K562 (cell line): ENCODE results near the gene POC1B. TPM values are rescaled to one million over a fixed set of nuclear protein-coding genes. Genes with fewer than 3 reads are reported as not detected.

Experiments used
- ATAC-seq: fragments of 200-7000 bp; cut with Tn5 transposase; 3 replicates; pipeline ENCODE4 v1.9.1; 2020; ENCODE audit warnings: moderate library complexity
- BruUV-seq: library from RNA; stranded (reverse); fragments of 400-500 nt; replicated peaks from 2 replicates; lab custom pipeline; 2021; lab: Mats Ljungman, UMichigan
- CTCF ChIA-PET: fragments of 300-600 bp; formaldehyde crosslinking; extraction: SDS; loops from one replicate; lab custom pipeline; 2021; ENCODE audit warnings: low intra/inter-chr PET ratio; lab: Yijun Ruan, JAX
- POLR2A ChIA-PET: fragments of 300-600, 350-650 bp; sonication (Branson Sonifier 250); formaldehyde crosslinking; extraction: SDS; loops from one replicate; lab custom pipeline; 2021; ENCODE audit warnings: antibody characterized with exemption, inconsistent platforms; lab: Yijun Ruan, JAX
- DNase-seq, 4 experiments: peaks; one replicate each; pipeline versions ENCODE4 v3.0.0 to v3.0.0-alpha.2; 2011 to 2018; ENCODE audit warnings: low spot score in 3 of 4, mixed read lengths in 3 of 4; ENCODE audit errors: extremely low read depth in 1 of 4
- FAIRE-seq: peaks from 2 replicates; lab custom pipeline; 2011; peaks lifted over from hg19 to GRCh38; lab: Jason Lieb, UNC
- H2AFZ ChIP-seq: 2 replicates; pipeline ENCODE4 v1.6.0; 2011; ENCODE audit warnings: low read depth, low read length, control low read depth, inconsistent platforms
- H3K27ac ChIP-seq: fragments of 200-600 bp; 3 replicates; pipeline ENCODE4 v1.8.0; 2011; ENCODE audit warnings: low read depth, mild to moderate bottlenecking, control low read depth, inconsistent platforms, low read length, moderate library complexity, mixed read lengths; ENCODE audit errors: extremely low read depth
- H3K27me3 ChIP-seq, 2 experiments: fragments of 300-600 bp in 1 of 2; 2 replicates in 1 of 2; 3 replicates in 1 of 2; pipeline versions ENCODE4 v1.6.0 to v1.8.0; 2011; ENCODE audit warnings: inconsistent platforms in 2 of 2, low read length in 2 of 2, mild to moderate bottlenecking in 1 of 2, mixed read lengths in 1 of 2, moderate library complexity in 1 of 2; ENCODE audit not compliant: control insufficient read depth in 2 of 2, insufficient read depth in 2 of 2
- H3K36me3 ChIP-seq: fragments of 300-600 bp; 3 replicates; pipeline ENCODE4 v1.8.0; 2011; ENCODE audit warnings: mild to moderate bottlenecking, low read length, inconsistent platforms; ENCODE audit not compliant: control insufficient read depth, insufficient read depth
- H3K4me1 ChIP-seq, 2 experiments: fragments of 200-600 bp in 1 of 2; replicated peaks in 1 of 2; 2 replicates in 1 of 2; 3 replicates in 1 of 2; pipeline versions ENCODE4 v1.5.1 to v1.8.0; 2011; ENCODE audit warnings: inconsistent platforms in 2 of 2, low read length in 2 of 2, mild to moderate bottlenecking in 1 of 2, mixed read lengths in 1 of 2, moderate library complexity in 1 of 2; ENCODE audit not compliant: control insufficient read depth in 2 of 2, insufficient read depth in 2 of 2
- H3K4me2 ChIP-seq: 2 replicates; pipeline ENCODE4 v1.6.1; 2011; ENCODE audit warnings: low read length, control low read depth, inconsistent platforms, mixed read lengths; ENCODE audit not compliant: insufficient read depth
- H3K4me3 ChIP-seq: fragments of 200-600 bp; sonication (generic), shearing (Covaris generic); 2 replicates; pipeline ENCODE4 v1.5.1; 2016; ENCODE audit warnings: control low read depth, inconsistent platforms
- H3K79me2 ChIP-seq: fragments of 200-600 bp; 3 replicates; pipeline ENCODE4 v1.8.0; 2011; ENCODE audit warnings: low read length, inconsistent platforms; ENCODE audit not compliant: control insufficient read depth, insufficient read depth
- H3K9ac ChIP-seq, 2 experiments: 2 replicates each; pipeline versions ENCODE4 v1.6.0 to v1.6.1; 2011; ENCODE audit warnings: low read depth in 2 of 2, low read length in 2 of 2, control low read depth in 1 of 2, inconsistent platforms in 1 of 2, mild to moderate bottlenecking in 1 of 2, mixed read lengths in 1 of 2; ENCODE audit not compliant: insufficient read depth in 1 of 2
- H3K9me1 ChIP-seq: one replicate; pipeline ENCODE4 v1.6.0; 2011; ENCODE audit warnings: inconsistent platforms, mild to moderate bottlenecking, low read length, moderate library complexity; ENCODE audit not compliant: control insufficient read depth, insufficient read depth
- H3K9me3 ChIP-seq: replicated peaks from 2 replicates; pipeline ENCODE4 v1.5.1; 2011; ENCODE audit warnings: low read depth, low read length, inconsistent platforms; ENCODE audit not compliant: control insufficient read depth, insufficient read depth
- H4K20me1 ChIP-seq: replicated peaks from 2 replicates; pipeline ENCODE4 v1.6.1; 2011; ENCODE audit warnings: low read length, inconsistent platforms, mixed read lengths; ENCODE audit not compliant: control insufficient read depth, insufficient read depth
- BRF1 ChIP-seq: IDR thresholded peaks from 3 replicates; pipeline ENCODE4 v1.6.1; 2011; ENCODE audit warnings: borderline replicate concordance, mild to moderate bottlenecking; ENCODE audit not compliant: insufficient read length; ENCODE audit errors: extremely low read depth
- C11orf30 ChIP-seq: fragments of 450-650 bp; IDR thresholded peaks from 2 replicates; pipeline ENCODE4 v1.6.1; 2016; ENCODE audit warnings: low read depth, mild to moderate bottlenecking
- CBFA2T3 ChIP-seq: fragments of 450-650 bp; IDR thresholded peaks from 2 replicates; pipeline ENCODE4 v1.6.1; 2017
- E4F1 ChIP-seq: fragments of 250-450 bp; sonication (Bioruptor Pico); IDR thresholded peaks from 2 replicates; pipeline ENCODE4 v1.5.0; 2021; ENCODE audit warnings: mild to moderate bottlenecking, borderline replicate concordance
- ETV5 ChIP-seq: sonication (generic); formaldehyde crosslinking; IDR thresholded peaks from 2 replicates; pipeline ENCODE4 v1.4.0; 2020; ENCODE audit warnings: low read depth, mild to moderate bottlenecking, missing genetic modification reagents
- HNRNPL ChIP-seq: fragments of 200-400 bp; formaldehyde crosslinking; IDR thresholded peaks from 2 replicates; pipeline ENCODE4 v1.6.1; 2017; ENCODE audit warnings: low read depth, mild to moderate bottlenecking, low read length
- SMARCB1 ChIP-seq: IDR thresholded peaks from 2 replicates; pipeline ENCODE4 v1.6.1; 2011; ENCODE audit warnings: improper control_type of control experiment, low read depth; ENCODE audit not compliant: insufficient read length
- WGBS: fragments of 100-300 bp; shearing (Covaris generic); methylation state at CpG from one replicate; pipeline ENCODE4 v1.1.6; 2016; ENCODE audit warnings: low coverage, mixed read lengths; ENCODE audit not compliant: insufficient coverage; ENCODE audit errors: missing lambda C conversion rate; 5-methylcytosine and 5-hydroxymethylcytosine counted together
- in situ Hi-C: fragments of 300-500 bp; cut with MboI; formaldehyde crosslinking; loops from 4 replicates; pipeline ENCODE4 v1.15.0; 2018; ENCODE audit warnings: inconsistent platforms, mixed read lengths
- intact Hi-C: fragments of 100-400 bp; cut with micrococcal nuclease; formaldehyde crosslinking; loops from 2 replicates; pipeline ENCODE4 v1.14.2; 2022
- polyA plus RNA-seq, 8 experiments: library from polyadenylated mRNA; depleted of rRNA in 4 of 8; stranded (reverse) in 5 of 8; unstranded in 3 of 8; fragments of >200 nt; fragmentation: Nextera tagmentation in 2 of 8; fragmentation: Illumina TruSeq in 1 of 8; extraction: Ambion mirVana in 2 of 8; extraction: Trizol in 1 of 8; gene quantifications; 2 replicates each; pipeline versions ENCODE4 v1.2.1 to v1.2.3, GENCODE V29; 2011 to 2014; ENCODE audit warnings: inconsistent platforms in 1 of 8, missing spikeins in 1 of 8
- total RNA-seq, 7 experiments: library from RNA; depleted of rRNA in 6 of 7; stranded (reverse); fragments of >200 nt in 6 of 7; fragmentation: Illumina TruSeq in 2 of 7; extraction: Trizol in 2 of 7; gene quantifications; 2 replicates each; pipeline versions ENCODE4 v1.2.1 to v1.2.3, GENCODE V29; 2011 to 2021; ENCODE audit warnings: low replicate concordance in 1 of 7
- TF ChIP-seq, protein P1 (sequence below): sonication (generic); formaldehyde crosslinking; IDR thresholded peaks from 2 replicates; pipeline ENCODE4 v1.9.0; 2022; ENCODE audit warnings: mild to moderate bottlenecking, missing genetic modification reagents
- TF ChIP-seq, protein P2 (sequence below), 3 experiments: IDR thresholded peaks in 2 of 3; conservative IDR thresholded peaks in 1 of 3; 2 replicates each; pipeline ENCODE4 v1.5.1; 2011 to 2012; ENCODE audit warnings: low read length in 3 of 3, mild to moderate bottlenecking in 3 of 3, control low read depth in 2 of 3, improper control_type of control experiment in 1 of 3, inconsistent platforms in 1 of 3, low read depth in 1 of 3, mixed read lengths in 1 of 3, moderate library complexity in 1 of 3; ENCODE audit not compliant: insufficient read depth in 2 of 3
- TF ChIP-seq, protein P3 (sequence below): IDR thresholded peaks from 2 replicates; pipeline ENCODE4 v1.6.1; 2012; ENCODE audit warnings: low read depth, low read length, improper control_type of control experiment, borderline replicate concordance

Gene POC1B
- total and polyA plus RNA-seq, 9 of the 15 experiments (the other 6 are each of a cell fraction or from before 2014, with no cell fraction given), result 4.5 to 16.1 (median 10.4) TPM

DNA sequence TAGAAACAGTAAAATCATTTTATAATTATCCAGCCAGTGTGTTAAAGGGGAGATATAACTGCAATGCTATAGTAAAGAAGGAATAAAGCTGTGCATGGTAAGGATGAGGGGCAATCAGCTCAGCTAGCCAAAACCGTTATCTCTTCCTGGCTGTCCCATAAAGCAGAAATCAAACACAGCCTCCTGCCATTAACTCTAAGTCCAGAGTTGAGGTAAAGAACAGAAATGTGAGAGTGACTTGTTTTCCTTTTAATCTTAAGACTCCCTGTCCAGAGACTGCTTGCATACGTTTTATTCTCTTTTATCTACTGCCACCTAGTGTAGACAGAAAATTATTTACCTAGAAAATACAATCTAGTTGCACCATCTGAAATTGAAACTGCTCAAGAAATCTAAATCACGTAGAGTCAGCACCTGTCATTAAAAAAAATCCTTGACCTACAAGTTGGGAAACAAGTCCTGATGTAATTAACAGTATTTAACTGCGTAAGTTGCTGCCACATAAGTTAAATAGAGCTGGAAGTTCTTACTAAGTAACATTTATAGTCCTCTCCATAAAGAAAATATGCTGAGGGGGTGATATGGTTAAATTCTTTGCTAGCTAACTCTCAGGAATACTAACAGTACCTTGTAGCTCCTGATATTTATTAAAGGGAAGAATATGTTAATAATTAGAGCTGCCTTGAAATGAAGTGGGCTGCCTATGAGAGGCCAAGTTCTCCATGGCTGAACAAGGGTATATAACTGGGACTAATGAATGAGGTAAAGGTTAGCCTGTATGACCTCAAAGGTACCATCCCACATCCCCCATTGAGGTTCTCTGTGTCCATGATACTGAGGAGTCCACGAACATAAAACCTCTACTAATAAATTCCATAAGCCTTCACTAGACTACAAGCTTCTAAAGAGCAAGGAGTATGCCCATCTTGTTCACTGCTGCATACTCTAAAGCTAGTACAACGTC lies 63.9 kb downstream of the POC1B start:
- Histone ChIP-seq H3K79me2 (no peaks in the 10 kb centered on the region), H3K36me3 (no peaks in the 10 kb centered on the region), H3K27ac (no peak overlapping the region), H3K4me3 (no peak overlapping the region), H3K4me1 (no peaks in the 10 kb centered on the region), H3K4me2 (no peak overlapping the region), H2AFZ (no peak overlapping the region), H3K9me1 (no peaks in the 10 kb centered on the region), H3K27me3 (no peaks in the 10 kb centered on the region), H3K9ac (no peak overlapping the region), H3K9me3 (no peaks in the 10 kb centered on the region), H4K20me1 (no peaks in the 10 kb centered on the region)
- 3% methylated on average over 6 of the region's 6 CpGs for WGBS
- FAIRE-seq (peak; percentile 68), DNase-seq (peak; percentile 14 to 47 (median 27)), ATAC-seq (peak; percentile 94)
- no TSS peak for BruUV-seq
- intact Hi-C loops (loop anchor here (1.0 to 5.0 kb wide), 3 partner anchors 70 to 443 kb away; no protein-coding TSS in a partner anchor), in situ Hi-C loops (loop anchor here (25.0 kb wide), 1 partner anchor 1475 kb away; no protein-coding TSS in a partner anchor)
- CTCF ChIA-PET, result interaction anchor here (2.7 to 4.8 kb wide), 2 partner anchors 410 to 443 kb away, joined by 12 to 48 read pairs; no protein-coding TSS in a partner anchor
- POLR2A ChIA-PET, result no interaction called here
- TF ChIP-seq C11orf30 (peak; percentile 37; the same call in 1 of the 2 replicates), SMARCB1 (no peak), BRF1 (no peak), E4F1 (CRISPR knock-in tag) (no peak), ETV5 (CRISPR knock-in tag) (no peak), CBFA2T3 (no peak), HNRNPL (no peak)
- TF ChIP-seq, protein P1, sequence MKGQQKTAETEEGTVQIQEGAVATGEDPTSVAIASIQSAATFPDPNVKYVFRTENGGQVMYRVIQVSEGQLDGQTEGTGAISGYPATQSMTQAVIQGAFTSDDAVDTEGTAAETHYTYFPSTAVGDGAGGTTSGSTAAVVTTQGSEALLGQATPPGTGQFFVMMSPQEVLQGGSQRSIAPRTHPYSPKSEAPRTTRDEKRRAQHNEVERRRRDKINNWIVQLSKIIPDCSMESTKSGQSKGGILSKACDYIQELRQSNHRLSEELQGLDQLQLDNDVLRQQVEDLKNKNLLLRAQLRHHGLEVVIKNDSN (CRISPR knock-in tag), result no peak
- TF ChIP-seq, protein P2, sequence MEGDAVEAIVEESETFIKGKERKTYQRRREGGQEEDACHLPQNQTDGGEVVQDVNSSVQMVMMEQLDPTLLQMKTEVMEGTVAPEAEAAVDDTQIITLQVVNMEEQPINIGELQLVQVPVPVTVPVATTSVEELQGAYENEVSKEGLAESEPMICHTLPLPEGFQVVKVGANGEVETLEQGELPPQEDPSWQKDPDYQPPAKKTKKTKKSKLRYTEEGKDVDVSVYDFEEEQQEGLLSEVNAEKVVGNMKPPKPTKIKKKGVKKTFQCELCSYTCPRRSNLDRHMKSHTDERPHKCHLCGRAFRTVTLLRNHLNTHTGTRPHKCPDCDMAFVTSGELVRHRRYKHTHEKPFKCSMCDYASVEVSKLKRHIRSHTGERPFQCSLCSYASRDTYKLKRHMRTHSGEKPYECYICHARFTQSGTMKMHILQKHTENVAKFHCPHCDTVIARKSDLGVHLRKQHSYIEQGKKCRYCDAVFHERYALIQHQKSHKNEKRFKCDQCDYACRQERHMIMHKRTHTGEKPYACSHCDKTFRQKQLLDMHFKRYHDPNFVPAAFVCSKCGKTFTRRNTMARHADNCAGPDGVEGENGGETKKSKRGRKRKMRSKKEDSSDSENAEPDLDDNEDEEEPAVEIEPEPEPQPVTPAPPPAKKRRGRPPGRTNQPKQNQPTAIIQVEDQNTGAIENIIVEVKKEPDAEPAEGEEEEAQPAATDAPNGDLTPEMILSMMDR (IDR thresholded peaks at IDR 0.05 in 2 of 3, conservative IDR thresholded peaks at IDR 0.05 in 1 of 3; ENCODE audit: insufficient read depth in 2 of 3, low read depth in 1 of 3, low read length in 3 of 3), result peak; percentile 41 to 73 (median 49); a peak in 4 of 6 replicates
- TF ChIP-seq, protein P3, sequence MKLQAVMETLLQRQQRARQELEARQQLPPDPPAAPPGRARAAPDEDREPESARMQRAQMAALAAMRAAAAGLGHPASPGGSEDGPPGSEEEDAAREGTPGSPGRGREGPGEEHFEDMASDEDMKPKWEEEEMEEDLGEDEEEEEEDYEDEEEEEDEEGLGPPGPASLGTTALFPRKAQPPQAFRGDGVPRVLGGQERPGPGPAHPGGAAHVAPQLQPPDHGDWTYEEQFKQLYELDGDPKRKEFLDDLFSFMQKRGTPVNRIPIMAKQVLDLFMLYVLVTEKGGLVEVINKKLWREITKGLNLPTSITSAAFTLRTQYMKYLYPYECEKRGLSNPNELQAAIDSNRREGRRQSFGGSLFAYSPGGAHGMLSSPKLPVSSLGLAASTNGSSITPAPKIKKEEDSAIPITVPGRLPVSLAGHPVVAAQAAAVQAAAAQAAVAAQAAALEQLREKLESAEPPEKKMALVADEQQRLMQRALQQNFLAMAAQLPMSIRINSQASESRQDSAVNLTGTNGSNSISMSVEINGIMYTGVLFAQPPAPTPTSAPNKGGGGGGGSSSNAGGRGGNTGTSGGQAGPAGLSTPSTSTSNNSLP, result 0 out of 2 replicates have a peak, but pooled peaks have one; percentile 32
